Epithelial cell of proximal tubule (primary cell): Measurements from ENCODE around the gene FBXO45. TPM values are rescaled to one million over a fixed set of nuclear protein-coding genes. Genes with fewer than 3 reads are reported as not detected.
A peak's percentile ranks its signal among the peaks of the same experiment; 100 is the strongest.
"Not testable (repeated sequence)": the region's sequence is repeated elsewhere in the genome, so short reads cannot be mapped to it uniquely, and the experiment has no call there.

Experiments
- DNase-seq: peaks from one replicate; pipeline ENCODE4 v3.0.0-alpha.2; 2011; ENCODE audit warnings: low read depth
- H3K4me3 ChIP-seq: 2 replicates; pipeline ENCODE4 v1.5.1; 2011; ENCODE audit warnings: low read depth, mild to moderate bottlenecking, low read length
- CTCF ChIP-seq: conservative IDR thresholded peaks from 2 replicates; pipeline ENCODE4 v1.5.1; 2012; ENCODE audit warnings: low read depth, mild to moderate bottlenecking, low read length
- total RNA-seq: library from RNA; depleted of rRNA; stranded (reverse); fragments of >200 nt; gene quantifications from 2 replicates; pipeline ENCODE4 v1.2.3, GENCODE V29; 2015

FBXO45 gene
- total RNA-seq, result 7.8 and 9.9 TPM in 2 replicates

GRCh38 chr3:196568246-196569002 is at the start of gene FBXO45, which contains the start of gene WDR53:
Gene FBXO45 (plus strand): TSS chr3:196568660. CDS start chr3:196568985, 325 bp downstream.
Gene WDR53 (minus strand): TSS chr3:196568554. CDS start chr3:196561475, 7,079 bp downstream.
- peak; percentile 36 for DNase-seq
- no peak for TF ChIP-seq CTCF
- H3K4me3 ChIP-seq, result peak within 1 kb of the TSS; percentile 73

- DNase-seq, result no peak
- H3K4me3 ChIP-seq, result no peak overlapping the region
- TF ChIP-seq CTCF, result peak; percentile 48
Observed at GRCh38 chr3:196518966-196519717, 49.3 kb upstream of the FBXO45 start.

GRCh38 chr3:196519718-196520082 is 48.8 kb upstream of the FBXO45 start:
- TF ChIP-seq CTCF, result no peak
- DNase-seq, result no peak
- H3K4me3 ChIP-seq, result no peak overlapping the region

- DNase-seq, H3K4me3 ChIP-seq: not testable (repeated sequence)
Observed at GRCh38 chr3:196521291-196521690, 47.2 kb upstream of the FBXO45 start.

- no peak overlapping the region for H3K4me3 ChIP-seq
- TF ChIP-seq CTCF, result no peak
- no peak for DNase-seq
Observed at GRCh38 chr3:196523841-196524240, 44.6 kb upstream of the FBXO45 start.

GRCh38 chr3:196524527-196524926 is 43.9 kb upstream of the FBXO45 start:
- H3K4me3 ChIP-seq, result no peak overlapping the region
- no peak for TF ChIP-seq CTCF
- no peak for DNase-seq

- DNase-seq, result no peak
- TF ChIP-seq CTCF, result no peak
- no peak overlapping the region for H3K4me3 ChIP-seq
Observed at GRCh38 chr3:196525141-196525540, 43.3 kb upstream of the FBXO45 start.
